A549 treated with RU486 at 1 μM for 4 hours (cell line): ENCODE data around the gene WDR44. TPM values are rescaled to one million over a fixed set of nuclear protein-coding genes. Genes with fewer than 3 reads are reported as not detected.

Experiments
- total RNA-seq: library from RNA; stranded (reverse); fragments of 200-300 nt; extraction: Qiagen RNA extraction; gene quantifications from 5 replicates; pipeline ENCODE4 v1.2.3, GENCODE V29; 2022; ENCODE audit warnings: low read depth

WDR44 gene, protein sequence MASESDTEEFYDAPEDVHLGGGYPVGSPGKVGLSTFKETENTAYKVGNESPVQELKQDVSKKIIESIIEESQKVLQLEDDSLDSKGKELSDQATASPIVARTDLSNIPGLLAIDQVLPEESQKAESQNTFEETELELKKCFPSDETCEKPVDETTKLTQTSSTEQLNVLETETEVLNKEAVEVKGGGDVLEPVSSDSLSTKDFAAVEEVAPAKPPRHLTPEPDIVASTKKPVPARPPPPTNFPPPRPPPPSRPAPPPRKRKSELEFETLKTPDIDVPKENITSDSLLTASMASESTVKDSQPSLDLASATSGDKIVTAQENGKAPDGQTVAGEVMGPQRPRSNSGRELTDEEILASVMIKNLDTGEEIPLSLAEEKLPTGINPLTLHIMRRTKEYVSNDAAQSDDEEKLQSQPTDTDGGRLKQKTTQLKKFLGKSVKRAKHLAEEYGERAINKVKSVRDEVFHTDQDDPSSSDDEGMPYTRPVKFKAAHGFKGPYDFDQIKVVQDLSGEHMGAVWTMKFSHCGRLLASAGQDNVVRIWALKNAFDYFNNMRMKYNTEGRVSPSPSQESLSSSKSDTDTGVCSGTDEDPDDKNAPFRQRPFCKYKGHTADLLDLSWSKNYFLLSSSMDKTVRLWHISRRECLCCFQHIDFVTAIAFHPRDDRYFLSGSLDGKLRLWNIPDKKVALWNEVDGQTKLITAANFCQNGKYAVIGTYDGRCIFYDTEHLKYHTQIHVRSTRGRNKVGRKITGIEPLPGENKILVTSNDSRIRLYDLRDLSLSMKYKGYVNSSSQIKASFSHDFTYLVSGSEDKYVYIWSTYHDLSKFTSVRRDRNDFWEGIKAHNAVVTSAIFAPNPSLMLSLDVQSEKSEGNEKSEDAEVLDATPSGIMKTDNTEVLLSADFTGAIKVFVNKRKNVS
- total RNA-seq = 8.6 to 16.0 TPM (median 13.2 TPM) in 5 replicates

DNA sequence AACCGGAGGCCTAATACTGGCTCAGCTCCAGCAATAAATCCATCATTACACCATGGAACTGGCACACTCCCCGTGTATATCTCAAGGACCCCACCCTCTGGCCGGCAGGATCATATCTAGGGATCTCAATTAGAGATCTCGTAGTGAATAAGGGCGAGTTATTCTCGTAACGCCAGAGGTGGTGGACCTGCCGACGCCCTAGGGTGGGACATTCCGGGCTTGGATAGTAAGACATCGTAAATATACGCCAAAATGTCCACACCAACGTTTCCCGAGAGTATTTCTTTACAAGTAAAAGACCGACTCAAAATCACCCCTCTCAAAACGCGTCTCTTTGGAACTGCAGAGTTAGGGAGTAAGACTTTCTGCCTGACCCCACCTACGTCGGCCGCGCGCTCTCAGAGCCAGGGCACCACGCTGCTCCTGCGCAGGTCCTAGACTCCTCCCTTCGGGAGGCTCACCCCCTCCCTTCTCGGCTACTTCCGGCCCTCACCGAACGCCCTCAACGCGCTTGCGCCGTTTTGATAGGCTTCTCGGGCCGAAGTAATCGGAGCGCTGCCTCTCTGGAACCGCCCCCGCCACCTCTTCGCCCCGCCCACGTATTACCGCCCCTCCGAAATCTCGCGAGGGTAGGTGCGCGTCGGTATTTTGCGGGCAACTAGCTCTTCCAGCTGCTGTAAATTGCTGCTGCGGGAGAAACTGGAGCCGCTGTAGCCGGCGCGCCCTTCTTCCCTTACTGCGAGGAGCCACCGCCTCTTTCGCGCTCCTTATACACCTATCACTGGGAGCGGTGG lies at the start of gene WDR44:
TSS of gene WDR44 (plus strand) at position 643 of the 794 bp plus-strand sequence. CDS start 398 bp downstream, outside the sequence.

DNA sequence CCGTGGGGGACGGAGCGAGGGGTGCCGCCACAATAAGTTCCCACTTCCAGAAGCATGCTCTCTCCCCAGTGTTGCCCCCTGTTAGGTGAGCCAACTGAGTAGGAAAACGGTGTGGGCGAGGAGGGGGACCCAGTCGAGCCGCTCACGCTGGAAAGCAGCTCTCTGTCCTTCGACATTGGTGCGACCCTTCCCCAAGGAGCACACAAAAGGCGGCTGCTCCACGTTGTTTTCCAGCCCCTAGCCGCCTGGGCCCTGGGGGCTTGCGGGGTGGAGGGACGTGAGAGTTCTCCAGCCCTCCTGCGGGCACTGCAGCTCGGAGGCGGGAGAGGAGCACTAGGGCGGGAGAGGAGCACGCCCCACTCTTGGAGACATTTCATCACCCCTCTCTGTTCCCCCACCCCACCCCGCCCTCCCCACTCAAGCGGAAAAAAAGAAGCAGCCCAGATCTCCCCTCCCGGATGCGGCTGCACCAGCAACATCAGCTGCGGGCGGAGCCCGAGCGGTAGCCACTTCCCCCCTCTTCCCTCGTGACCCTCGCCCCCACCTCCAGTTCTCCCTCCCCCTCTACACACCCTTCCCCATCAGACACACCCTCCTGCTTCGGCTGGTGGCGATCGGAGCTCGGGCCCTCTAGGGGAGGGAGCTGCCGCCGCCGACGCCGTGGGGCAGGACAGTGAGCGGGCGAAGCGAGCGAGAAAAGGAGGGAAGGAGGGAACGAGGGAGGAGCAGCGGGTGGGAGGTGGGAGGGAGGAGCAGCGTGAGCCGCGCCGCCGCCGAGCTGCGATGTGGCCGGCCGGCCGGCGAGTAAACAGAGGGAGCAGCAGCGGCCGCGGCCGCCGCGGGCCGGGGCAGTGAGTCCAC lies 149.4 kb downstream of the WDR44 start, which contains the start of gene DOCK11:
TSS of gene DOCK11 (plus strand) at position 755 of the 861 bp plus-strand sequence. CDS start 157 bp downstream, outside the sequence.

Other genes starting within 250 kb of the WDR44 start
- 0.29 to 0.96 TPM (median 0.38 TPM) in 5 replicates for gene KLHL13, start 229.3 kb upstream of the WDR44 start, total RNA-seq
- gene DOCK11, start 149.7 kb downstream of the WDR44 start, total RNA-seq = 3.8 to 7.9 TPM (median 6.6 TPM) in 5 replicates